DMS53 treated with DMSO at 0.1 percent for 48 hours (cell line): ENCODE results near the gene PDZD2.

Source experiments
- DNase-seq: peaks from one replicate; lab custom pipeline; 2025; ENCODE audit not compliant: unreplicated experiment; lab: John Stamatoyannopoulos, UW

PDZD2 gene

DNA sequence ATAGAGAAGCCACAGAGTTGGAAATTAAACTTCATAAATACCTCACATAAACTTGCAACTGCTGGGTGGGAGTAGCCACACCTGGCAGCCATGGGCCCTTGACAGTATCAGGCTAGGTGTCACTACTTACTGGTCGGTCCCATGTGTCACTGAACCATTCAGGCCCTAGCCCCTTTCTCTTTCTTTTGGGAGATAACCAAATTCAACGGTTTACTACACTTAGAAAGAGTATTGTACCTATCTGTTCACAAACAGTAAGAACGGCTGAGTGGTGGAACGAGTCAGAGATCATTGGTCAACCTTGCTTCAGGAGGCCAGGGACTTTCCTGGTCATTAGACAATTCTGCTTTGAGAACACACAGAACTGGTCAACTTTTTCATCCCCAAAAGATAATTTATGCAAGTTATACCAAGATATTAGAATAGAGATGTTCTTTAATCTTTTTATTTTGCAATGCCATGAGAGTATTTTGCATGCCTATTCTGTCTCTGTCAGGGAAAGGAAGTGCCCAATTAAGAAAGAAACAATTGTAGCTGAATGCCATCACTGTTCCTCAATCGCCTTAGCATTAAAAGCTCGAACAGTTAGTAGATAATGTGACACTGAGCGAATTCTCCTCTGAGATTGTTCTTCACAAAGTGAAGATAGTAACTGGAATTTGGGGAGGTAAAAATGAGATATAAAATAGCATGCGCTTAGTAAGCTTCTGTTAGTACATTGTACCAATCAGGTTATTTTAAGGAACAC lies 484.3 kb downstream of the PDZD2 start:
- no peak for DNase-seq

DNA sequence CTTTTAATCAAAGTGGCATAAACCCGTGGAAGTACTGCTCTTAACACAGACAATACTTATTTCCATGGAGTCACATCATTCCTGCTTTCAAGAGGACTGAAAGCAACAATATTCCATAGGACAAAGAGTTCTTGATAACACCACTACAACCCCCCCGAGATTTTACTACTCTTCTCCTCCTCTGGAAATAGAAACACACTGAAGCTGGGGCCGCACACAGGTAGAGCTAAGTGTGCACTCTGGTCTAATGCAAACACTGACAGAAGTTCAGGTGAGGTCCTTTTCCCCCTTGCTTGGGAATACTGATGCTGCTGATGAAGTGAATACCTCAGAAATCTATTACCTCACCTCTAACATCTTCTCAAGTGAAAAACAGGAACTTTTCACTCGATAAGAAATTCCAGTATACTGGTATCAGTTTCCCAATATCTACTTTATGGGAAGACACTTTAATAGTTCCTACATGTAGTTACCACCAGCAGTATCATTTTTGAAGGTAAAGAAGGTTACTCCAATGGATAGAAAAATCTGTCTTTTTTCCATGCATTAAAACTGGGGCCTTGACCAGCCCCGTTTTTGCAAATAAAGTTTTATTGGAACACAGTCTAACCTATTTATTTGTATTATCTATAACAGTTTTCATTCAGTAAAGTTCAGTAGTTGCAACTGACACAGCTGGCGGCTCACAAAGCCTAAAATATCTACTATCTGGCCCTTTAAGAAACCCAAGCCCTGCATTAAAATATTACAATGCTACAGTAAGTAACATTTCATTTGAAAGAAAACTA lies 485.2 kb downstream of the PDZD2 start:
- no peak for DNase-seq

- DNase-seq: no peak
Measured at GRCh38 chr5:32126691-32127090, 487.8 kb downstream of the PDZD2 start.

GRCh38 chr5:32127711-32128110 lies 488.8 kb downstream of the PDZD2 start:
- DNase-seq: no peak

GRCh38 chr5:32129074-32129598 lies 490.2 kb downstream of the PDZD2 start:
- DNase-seq: no peak

- DNase-seq: no peak
Measured at GRCh38 chr5:32130865-32131264, 491.9 kb downstream of the PDZD2 start.

- no peak for DNase-seq
Measured at GRCh38 chr5:32131604-32132003, 492.7 kb downstream of the PDZD2 start.

DNA sequence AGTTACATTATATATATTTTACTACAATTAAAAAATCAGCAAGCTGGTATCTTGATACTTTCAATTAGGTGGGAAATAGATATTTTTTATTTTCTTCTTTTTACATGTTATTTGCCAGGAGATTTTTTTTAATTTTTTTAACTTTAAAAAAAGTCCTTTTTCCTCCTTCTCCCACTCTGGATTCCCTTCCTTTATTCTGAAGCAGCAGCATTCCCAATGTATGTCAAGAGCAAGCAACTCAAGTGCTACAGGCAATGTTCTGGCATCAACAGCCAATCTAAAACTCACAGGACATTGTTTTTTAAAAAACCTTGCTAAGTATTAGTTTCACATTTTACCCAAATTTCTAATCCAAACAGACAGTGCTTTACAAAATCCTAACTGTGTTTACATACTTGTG lies 493.8 kb downstream of the PDZD2 start:
- DNase-seq: no peak

DNA sequence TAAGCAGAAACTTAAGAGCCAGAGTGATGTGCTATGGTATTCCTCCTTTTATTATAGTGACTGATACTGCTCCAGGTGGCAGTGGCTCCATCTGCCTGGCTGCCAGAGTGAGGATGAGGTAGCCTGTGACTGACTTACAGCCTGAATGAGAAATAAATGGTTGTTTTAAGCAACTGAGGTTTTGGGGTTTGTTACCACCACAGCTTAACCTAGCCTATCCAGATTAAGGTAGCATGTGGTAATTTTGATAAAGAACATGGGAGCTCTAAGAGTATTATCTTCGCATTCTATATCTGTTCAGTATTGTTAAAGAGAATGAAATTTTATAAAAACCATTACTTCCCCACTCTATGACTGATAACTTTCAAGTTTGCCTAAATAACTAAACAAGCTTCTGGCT lies 496.2 kb downstream of the PDZD2 start:
- DNase-seq: no peak

DNA sequence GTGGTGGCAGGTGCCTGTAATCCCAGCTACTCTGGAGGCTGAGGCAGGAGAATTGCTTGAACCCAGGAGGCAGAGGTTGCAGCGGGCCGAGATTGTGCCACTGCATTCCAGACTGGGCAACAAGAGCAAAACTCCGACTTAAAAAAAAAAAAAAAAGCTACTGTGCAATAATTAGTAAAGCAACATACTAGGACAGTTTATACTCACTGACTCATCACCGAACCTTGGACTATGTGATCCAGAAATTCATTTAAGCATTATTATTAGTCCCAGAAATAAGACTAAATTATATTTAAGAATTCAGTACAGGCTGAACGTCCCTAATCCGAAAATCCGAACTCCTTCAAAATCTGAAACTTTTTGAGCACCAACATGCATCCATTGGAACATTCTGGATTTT lies 497.4 kb downstream of the PDZD2 start:
- no peak for DNase-seq

DNA sequence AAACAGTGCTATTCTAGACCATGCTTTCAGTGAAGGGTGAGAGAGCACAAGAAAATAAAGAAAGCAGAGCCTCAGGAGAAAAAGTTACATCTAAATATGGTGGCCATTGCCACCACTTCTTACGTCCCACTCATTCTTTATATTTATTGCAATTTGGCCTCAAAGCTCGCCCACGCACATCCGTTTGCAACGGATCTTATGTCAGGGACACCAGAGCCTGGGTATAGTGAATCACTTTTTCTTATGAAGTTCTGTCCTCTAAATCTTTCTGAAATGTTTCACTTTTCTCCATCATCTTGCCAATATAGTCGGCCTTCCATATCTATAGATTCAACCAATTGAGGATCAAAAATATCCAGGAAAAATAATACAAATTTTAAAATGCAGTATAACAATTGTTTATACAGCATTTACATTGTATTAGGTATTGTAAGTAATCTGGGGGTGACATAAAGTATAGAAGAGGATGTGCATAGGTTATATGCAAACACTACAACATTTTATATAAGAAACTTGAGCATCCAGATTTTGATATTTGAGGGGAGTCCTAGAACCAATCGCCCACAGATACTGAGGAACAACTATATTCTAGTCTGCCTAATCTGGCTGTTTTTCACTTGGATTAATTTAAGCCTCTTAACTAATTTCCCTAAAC lies 500.0 kb downstream of the PDZD2 start:
- DNase-seq: no peak

GRCh38 chr5:32143617-32144377 lies 504.9 kb downstream of the PDZD2 start:
- DNase-seq: no peak

GRCh38 chr5:32144378-32145207 lies 505.7 kb downstream of the PDZD2 start:
- DNase-seq: no peak

DNA sequence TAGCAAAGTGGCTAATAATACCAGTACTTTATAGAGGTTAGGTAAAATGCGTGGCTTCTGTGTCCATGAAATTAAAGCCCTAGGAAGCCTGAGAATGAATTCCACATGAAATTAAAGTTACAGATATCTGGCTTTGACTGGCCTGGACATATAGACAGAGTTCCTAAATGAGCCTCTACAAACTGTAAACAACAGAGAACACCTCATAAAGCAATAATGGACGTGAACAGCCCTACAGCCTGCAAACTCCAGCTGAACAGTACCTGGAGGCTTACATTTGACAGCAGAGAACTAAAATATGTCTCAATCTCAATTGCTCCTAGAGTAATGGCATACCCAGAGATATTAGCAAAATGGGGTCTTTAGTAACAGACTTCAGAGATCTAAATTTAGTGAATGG lies 506.4 kb downstream of the PDZD2 start:
- no peak for DNase-seq

DNA sequence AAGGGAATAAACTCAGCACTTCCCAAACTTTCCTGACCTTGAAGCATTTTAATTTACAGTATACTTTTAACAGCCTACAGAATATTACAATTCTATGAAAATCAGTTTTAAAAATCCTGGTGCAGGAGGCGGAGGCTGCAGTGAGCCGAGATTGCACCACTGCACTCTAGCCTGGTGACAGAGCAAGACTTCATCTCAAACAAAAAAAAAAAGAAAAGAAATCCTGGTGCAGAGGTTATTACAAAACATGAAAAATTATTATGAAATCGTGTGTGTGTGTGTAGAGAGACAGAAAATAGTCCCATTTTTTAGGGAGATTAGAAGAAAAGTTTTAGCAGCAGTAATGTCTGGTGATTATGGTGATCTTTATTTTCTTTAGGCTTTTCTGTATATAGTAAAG lies 508.3 kb downstream of the PDZD2 start:
- no peak for DNase-seq

DNA sequence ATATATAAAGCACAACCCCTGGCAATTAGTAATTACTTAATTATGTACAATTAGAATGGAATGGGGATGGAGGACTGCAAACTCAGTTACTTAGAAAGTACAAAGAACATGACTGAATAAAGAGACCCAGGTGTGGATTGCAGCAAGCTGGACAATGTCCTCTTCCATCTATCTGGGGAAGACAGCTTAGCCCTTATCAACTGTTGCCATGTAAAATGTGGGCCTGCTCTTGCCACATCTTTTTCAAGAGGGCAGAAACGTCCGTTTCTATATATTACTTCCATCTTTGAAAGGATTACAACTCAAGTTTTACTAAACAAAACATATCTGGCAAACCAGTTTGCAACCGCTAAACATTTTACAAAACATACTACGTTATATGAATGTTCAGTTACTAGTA lies 509.0 kb downstream of the PDZD2 start:
- DNase-seq: no peak

GRCh38 chr5:32150366-32150765 lies 511.4 kb downstream of the PDZD2 start:
- no peak for DNase-seq

GRCh38 chr5:32151198-32151597 lies 512.3 kb downstream of the PDZD2 start:
- DNase-seq: no peak

DNA sequence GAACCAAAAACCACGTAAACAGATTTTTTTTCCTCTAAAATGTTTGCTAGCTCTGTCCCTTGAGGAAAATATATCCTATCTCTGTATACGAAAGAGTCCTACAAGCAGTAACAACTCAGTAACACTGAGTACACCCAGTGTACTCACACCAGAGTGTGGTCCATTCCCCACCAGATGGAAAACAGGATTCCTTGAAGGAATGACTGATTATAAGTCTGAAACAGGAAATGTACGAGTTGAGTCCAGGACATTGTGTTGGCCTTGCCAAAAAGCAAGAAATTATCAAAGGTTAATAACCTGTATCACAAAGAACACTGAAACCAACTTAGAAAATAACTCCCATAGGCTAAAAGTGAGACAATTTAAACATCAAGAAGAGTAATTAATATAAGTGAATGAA lies 514.8 kb downstream of the PDZD2 start:
- no peak for DNase-seq

- no peak for DNase-seq
Measured at GRCh38 chr5:32155211-32155610, 516.3 kb downstream of the PDZD2 start.
